ENCODE measurements around the gene NMNAT3.

The NMNAT3 gene

GRCh38 chr3:139646512-139646911 lies 31.3 kb downstream of the NMNAT3 start:
- in situ Hi-C loops (cut with MboI; ENCODE audit: low pct_unique_long_range_greater_than_20kb, low sequenced_read_pairs), result no loop called here
- no peak for DNase-seq

DNA sequence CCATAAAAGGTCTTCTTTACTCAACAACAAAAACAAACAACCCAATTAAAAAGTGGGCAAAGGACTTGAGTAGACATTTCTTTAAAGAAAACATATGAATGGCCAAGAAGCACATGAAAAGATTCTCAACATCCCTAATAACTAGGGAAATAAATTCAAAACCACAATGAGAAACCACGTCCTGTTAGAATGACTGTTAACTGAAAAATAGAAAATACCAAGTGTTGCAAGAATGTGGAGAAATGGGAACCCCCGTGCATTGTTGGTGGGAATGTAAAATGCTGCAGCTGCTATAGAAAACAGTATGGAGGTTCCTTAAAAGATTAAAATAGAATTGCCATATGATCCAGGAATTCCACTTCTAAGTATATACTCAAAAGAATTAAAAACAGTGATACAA lies 34.8 kb downstream of the NMNAT3 start:
- no peak for DNase-seq
- in situ Hi-C loops (cut with MboI; ENCODE audit: low pct_unique_long_range_greater_than_20kb, low sequenced_read_pairs), result no loop called here

GRCh38 chr3:139640456-139640855 lies 37.3 kb downstream of the NMNAT3 start:
- no peak for DNase-seq
- in situ Hi-C loops (cut with MboI; ENCODE audit: low pct_unique_long_range_greater_than_20kb, low sequenced_read_pairs), result no loop called here

- in situ Hi-C loops (cut with MboI; ENCODE audit: low pct_unique_long_range_greater_than_20kb, low sequenced_read_pairs), result no loop called here
- DNase-seq, result no peak
Measured at GRCh38 chr3:139639662-139640061, 38.1 kb downstream of the NMNAT3 start.

GRCh38 chr3:139638518-139638917 lies 39.3 kb downstream of the NMNAT3 start:
- no peak for DNase-seq

GRCh38 chr3:139636511-139636910 lies 41.3 kb downstream of the NMNAT3 start:
- no peak for DNase-seq
- in situ Hi-C loops (cut with MboI; ENCODE audit: low pct_unique_long_range_greater_than_20kb, low sequenced_read_pairs), result no loop called here

More at GRCh38 chr3:139638518-139638917, 39.3 kb downstream of the NMNAT3 start:
- in situ Hi-C loops (cut with MboI; ENCODE audit: low pct_unique_long_range_greater_than_20kb, low sequenced_read_pairs), result no loop called here

DNA sequence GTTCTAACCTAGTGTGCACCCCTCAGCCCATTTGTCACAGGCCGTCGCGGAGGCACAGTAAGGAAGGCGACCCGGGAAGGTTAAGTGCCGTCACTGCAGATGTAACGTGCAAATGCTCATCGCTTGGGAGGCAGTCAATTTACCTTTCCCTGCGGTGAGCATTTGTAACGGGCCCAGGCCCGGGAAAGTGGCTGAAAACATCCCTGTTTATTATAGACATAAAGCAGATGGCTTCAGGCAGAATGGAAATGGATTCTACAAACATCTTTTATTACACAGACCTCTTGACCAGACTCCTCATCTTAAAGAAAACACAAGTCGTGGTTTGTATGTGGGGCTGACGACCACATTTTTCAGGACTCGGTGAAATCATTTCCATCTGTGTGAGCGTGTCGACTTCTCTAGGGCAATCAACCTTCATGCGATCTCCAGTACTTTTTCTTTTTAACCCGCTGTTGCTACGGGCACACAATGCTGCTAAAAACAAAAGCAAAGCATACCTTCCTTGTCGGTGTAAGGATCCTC lies 43.6 kb downstream of the NMNAT3 start:
- in situ Hi-C loops (cut with MboI; ENCODE audit: low pct_unique_long_range_greater_than_20kb, low sequenced_read_pairs), result no loop called here
- DNase-seq, result no peak

DNA sequence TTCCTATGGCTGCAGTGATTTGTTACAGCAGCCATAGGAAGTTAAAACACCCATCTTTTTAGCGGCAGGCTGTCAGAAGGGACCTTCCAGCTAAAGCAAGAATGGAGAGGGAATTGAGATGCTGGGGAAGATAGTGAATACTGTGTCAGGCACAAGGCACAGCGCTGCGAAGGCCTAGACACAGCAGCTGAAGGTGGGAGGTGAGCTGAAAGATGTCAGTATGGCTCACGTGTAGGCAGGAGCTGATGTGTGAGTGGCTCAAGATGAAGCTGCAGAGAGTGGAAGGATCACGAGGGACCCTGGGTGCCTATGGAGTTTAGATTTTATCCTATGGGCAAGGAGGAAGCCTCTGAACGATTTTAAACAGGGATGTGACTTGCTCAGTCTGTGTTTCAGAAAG lies 44.3 kb downstream of the NMNAT3 start:
- in situ Hi-C loops (cut with MboI; ENCODE audit: low pct_unique_long_range_greater_than_20kb, low sequenced_read_pairs), result no loop called here
- no peak for DNase-seq

GRCh38 chr3:139630542-139630941 lies 47.2 kb downstream of the NMNAT3 start:
- in situ Hi-C loops (cut with MboI; ENCODE audit: low pct_unique_long_range_greater_than_20kb, low sequenced_read_pairs), result no loop called here
- no peak for DNase-seq

DNA sequence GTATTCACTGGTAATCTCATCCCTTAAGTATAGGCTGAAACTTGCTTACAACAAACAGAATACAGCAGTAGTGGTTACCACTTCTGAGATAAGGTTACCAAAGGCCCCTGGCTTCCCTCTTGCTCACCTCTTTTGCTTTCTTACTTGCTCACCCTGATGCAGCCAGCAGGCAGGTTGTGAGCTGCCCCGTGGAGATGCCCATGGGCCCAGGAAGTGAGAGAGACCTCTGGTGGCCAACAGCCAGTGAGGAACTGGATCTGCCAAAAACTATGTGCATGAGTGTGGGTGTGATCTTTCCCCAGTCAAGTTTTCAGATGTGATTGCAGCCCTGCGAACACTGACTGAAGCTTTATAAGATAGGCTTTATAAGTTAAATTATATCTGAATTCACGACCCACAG lies 48.7 kb downstream of the NMNAT3 start:
- in situ Hi-C loops (cut with MboI; ENCODE audit: low pct_unique_long_range_greater_than_20kb, low sequenced_read_pairs), result no loop called here
- DNase-seq, result no peak

GRCh38 chr3:139627759-139628158 lies 50.0 kb downstream of the NMNAT3 start:
- DNase-seq, result no peak

GRCh38 chr3:139620438-139620837 lies 57.3 kb downstream of the NMNAT3 start:
- in situ Hi-C loops (cut with MboI; ENCODE audit: low pct_unique_long_range_greater_than_20kb, low sequenced_read_pairs), result no loop called here
- no peak for DNase-seq

More at GRCh38 chr3:139627759-139628158, 50.0 kb downstream of the NMNAT3 start:
- in situ Hi-C loops (cut with MboI; ENCODE audit: low pct_unique_long_range_greater_than_20kb, low sequenced_read_pairs), result no loop called here

DNA sequence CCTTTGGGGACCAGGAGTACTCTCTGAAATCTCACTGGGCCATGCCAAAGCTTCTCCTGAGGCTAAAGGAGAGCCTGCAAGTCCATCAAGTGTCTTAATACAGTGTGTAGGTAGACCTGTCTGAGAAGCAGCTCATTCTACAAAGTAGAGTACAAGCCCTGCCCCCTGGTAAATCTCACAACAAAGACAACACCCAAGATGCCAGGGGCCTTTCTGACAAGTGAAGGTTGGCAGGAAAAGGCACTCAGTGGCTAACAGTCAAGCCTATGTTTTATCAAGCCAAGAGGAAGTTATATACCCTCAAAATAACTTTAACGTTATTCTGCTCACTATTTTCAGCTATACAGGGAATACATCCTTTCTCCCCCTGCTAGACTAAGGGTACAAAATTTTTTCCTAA lies 58.3 kb downstream of the NMNAT3 start:
- in situ Hi-C loops (cut with MboI; ENCODE audit: low pct_unique_long_range_greater_than_20kb, low sequenced_read_pairs), result no loop called here
- DNase-seq, result no peak

DNA sequence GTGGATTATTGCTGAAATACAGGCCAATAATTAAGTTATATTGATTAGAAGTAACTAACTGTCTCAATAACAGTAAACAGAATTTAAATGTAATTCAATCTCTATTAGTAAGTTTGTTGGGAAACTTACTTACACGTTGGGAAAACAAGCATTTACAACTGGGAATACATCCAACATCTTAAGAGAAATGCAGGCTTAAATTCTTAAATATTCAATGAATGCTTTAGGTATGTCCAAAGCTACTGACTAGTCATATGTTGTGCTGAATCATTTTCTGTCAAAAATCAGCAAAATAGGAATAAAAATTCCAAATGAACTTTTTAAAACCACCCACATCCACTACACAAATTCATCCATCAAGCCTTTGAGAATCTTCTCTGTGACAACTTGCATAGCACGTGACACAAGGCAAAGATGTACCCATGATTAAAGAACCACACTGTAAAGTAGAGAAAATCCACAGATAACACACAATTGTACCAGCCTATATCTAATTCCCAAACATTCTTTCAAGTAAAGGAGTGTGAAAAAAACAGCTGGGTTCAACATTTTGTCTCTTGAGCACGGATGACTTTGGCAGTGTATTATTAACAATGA lies 60.0 kb downstream of the NMNAT3 start:
- in situ Hi-C loops (cut with MboI; ENCODE audit: low pct_unique_long_range_greater_than_20kb, low sequenced_read_pairs), result no loop called here
- DNase-seq, result no peak

DNA sequence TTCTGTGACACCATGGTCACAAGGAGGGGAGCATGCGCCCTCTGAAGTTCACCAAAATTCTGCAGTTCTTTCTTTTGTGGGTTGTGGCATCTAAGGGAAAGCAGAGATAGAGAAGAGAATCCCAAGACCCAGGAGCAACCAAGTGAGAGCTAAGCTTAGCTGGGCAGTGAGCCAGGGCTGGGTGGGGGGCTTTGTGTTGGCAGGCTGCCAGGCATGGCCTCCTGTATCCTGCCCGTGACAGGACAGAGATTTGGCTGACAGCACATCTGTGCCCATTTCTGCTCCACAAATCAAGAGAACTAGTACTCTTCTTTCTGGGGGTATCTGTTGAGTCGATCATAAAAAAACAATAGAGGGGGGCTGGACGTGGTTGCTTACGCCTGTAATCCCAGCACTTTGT lies 66.2 kb downstream of the NMNAT3 start:
- in situ Hi-C loops (cut with MboI; ENCODE audit: low pct_unique_long_range_greater_than_20kb, low sequenced_read_pairs), result no loop called here
- DNase-seq, result no peak

DNA sequence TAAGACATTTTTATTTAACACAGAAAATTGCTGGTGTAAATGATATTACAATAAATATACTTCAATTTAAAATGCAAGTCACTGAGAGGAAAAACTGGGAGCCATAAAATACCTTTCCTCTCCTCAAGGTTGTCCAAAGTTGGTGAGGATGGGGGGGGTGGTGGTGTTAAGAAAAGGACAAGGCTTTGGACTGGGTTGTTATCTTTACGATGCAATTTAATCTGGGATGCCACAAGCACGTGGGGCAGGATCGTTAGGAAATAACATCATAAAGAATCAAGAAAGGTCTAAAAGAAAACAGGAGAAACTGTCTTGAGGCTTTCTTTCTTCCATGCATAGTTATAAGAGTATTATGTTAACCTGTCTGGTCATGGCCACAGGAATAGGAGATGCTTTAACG lies 66.9 kb downstream of the NMNAT3 start:
- no peak for DNase-seq
- in situ Hi-C loops (cut with MboI; ENCODE audit: low pct_unique_long_range_greater_than_20kb, low sequenced_read_pairs), result no loop called here

- in situ Hi-C loops (cut with MboI; ENCODE audit: low pct_unique_long_range_greater_than_20kb, low sequenced_read_pairs), result no loop called here
- DNase-seq, result no peak
Measured at GRCh38 chr3:139608924-139609323, 68.8 kb downstream of the NMNAT3 start.

DNA sequence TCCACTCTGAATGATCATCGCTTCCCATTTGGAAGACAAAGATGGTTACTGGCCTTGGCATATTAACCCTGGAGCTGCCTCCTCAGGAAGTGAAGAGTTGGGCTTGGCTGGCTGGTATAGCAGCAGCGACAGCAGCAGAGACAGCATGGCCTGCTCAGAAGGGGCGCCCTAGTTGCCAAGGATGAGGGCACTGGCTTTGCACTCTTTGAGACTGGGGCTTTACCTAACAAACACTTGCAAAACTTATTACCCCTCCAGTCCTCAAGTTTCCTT lies 69.7 kb downstream of the NMNAT3 start:
- DNase-seq, result no peak
- in situ Hi-C loops (cut with MboI; ENCODE audit: low pct_unique_long_range_greater_than_20kb, low sequenced_read_pairs), result no loop called here

DNA sequence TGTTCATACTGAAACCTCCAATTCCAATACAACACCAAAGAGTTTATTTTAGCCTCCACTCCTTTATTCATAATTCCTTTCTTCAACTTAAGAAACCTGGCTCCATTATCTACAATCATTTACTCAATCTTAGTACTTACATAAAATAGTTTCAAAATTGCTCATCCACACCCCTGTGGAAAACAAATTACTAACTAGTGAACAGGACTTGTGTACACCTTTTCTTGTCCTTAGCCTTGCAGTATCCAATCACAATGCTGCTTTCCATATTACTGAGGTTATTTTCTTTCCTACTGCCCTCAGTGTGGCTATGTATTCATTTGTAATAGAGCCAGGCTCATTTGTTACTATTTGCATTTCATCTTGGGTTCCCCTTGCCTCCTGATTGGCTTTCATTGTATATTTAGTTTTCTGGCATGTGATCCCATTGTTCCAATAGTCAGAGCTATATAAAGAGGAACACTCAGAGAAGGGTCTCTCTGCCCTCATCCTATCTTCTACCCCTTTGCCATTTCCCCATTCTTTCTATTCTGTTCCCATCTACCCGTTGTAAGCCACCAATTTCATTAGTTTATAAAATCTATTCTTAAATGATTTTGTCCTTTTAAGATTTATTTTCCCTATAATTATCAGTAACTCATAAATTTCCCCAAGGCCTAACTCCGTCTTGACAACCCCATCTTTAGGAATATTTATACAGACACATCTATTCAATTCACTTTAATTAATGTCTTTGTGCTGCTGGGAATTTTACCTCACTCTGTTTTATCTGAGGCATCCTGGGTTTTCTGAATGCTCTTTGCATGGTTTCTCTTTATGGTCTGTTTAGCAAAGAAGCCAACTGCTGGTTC lies 70.3 kb downstream of the NMNAT3 start:
- DNase-seq, result no peak

GRCh38 chr3:139602003-139602402 lies 75.8 kb downstream of the NMNAT3 start:
- in situ Hi-C loops (cut with MboI; ENCODE audit: low pct_unique_long_range_greater_than_20kb, low sequenced_read_pairs), result no loop called here
- DNase-seq, result no peak

More for the DNA sequence above, 70.3 kb downstream of the NMNAT3 start:
- in situ Hi-C loops (cut with MboI; ENCODE audit: low pct_unique_long_range_greater_than_20kb, low sequenced_read_pairs), result no loop called here

Data from KBM-7 (cell line).